Nephron progenitor cell (in vitro differentiated cells): ENCODE data around the gene RHD.
"Not testable (repeated sequence)": the region's sequence is repeated elsewhere in the genome, so short reads cannot be mapped to it uniquely, and the experiment has no call there.

ENCODE experiments used
- DNase-seq: peaks from one replicate; pipeline ENCODE4 v3.0.0; 2021
- H3K27ac Mint-ChIP-seq: 2 replicates; pipeline ENCODE4 v1.8.0; 2021; ENCODE audit warnings: mild to moderate bottlenecking, moderate library complexity, mixed read lengths
- H3K27me3 Mint-ChIP-seq: 2 replicates; pipeline ENCODE4 v1.8.0; 2021; ENCODE audit warnings: mild to moderate bottlenecking, low read depth, mixed read lengths; ENCODE audit not compliant: poor library complexity
- H3K36me3 Mint-ChIP-seq: 2 replicates; pipeline ENCODE4 v1.8.0; 2021; ENCODE audit warnings: low read depth, mixed read lengths
- H3K4me1 Mint-ChIP-seq: 2 replicates; pipeline ENCODE4 v1.8.0; 2021; ENCODE audit warnings: mixed read lengths
- H3K4me3 Mint-ChIP-seq: 2 replicates; pipeline ENCODE4 v1.8.0; 2021; ENCODE audit warnings: mild to moderate bottlenecking, moderate library complexity, mixed read lengths
- H3K9me3 Mint-ChIP-seq: 2 replicates; pipeline ENCODE4 v1.8.0; 2021; ENCODE audit warnings: mild to moderate bottlenecking, moderate library complexity, mixed read lengths
- TF ChIP-seq, protein P1 (sequence below): fragments of 200-600 bp; sonication (generic); IDR thresholded peaks from 2 replicates; pipeline ENCODE4 v1.5.0; 2021; ENCODE audit warnings: antibody characterized with exemption

Gene RHD

DNA sequence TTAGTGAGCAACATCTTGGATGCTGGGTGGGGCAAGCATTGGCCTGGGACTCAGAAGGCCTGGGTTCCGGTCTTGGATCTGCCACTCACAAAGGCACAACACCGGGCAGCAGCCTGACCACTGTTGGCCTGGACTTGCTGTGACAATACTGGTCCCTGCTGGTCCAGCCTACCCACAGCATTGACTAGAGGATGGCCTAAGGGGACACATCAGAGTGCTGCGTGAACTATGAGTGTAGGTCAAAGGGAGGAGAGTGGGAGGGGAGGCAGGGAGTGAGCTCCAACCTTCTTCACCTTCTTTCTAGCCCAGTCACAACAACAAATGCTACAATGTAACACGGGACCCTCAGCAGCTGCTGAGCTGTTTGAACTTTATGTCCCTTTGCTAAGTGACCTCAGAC, 96.9 kb downstream of the RHD start:
- no peaks in the 10 kb centered on the region for H3K9me3 Mint-ChIP-seq
- no peak for DNase-seq
- no peak overlapping the region for H3K4me3 Mint-ChIP-seq
- H3K27ac Mint-ChIP-seq, result no peak overlapping the region
- H3K36me3 Mint-ChIP-seq, result no peaks in the 10 kb centered on the region
- peaks cover 22% of the 10 kb centered on the region for H3K4me1 Mint-ChIP-seq
- H3K27me3 Mint-ChIP-seq, result no peaks in the 10 kb centered on the region
- TF ChIP-seq, protein P1, sequence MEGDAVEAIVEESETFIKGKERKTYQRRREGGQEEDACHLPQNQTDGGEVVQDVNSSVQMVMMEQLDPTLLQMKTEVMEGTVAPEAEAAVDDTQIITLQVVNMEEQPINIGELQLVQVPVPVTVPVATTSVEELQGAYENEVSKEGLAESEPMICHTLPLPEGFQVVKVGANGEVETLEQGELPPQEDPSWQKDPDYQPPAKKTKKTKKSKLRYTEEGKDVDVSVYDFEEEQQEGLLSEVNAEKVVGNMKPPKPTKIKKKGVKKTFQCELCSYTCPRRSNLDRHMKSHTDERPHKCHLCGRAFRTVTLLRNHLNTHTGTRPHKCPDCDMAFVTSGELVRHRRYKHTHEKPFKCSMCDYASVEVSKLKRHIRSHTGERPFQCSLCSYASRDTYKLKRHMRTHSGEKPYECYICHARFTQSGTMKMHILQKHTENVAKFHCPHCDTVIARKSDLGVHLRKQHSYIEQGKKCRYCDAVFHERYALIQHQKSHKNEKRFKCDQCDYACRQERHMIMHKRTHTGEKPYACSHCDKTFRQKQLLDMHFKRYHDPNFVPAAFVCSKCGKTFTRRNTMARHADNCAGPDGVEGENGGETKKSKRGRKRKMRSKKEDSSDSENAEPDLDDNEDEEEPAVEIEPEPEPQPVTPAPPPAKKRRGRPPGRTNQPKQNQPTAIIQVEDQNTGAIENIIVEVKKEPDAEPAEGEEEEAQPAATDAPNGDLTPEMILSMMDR, result no peak

- H3K4me3 Mint-ChIP-seq, DNase-seq, H3K27me3 Mint-ChIP-seq, H3K36me3 Mint-ChIP-seq, H3K27ac Mint-ChIP-seq, H3K9me3 Mint-ChIP-seq: not testable (repeated sequence)
- H3K4me1 Mint-ChIP-seq, result peaks cover 22% of the 10 kb centered on the region
Measured at GRCh38 chr1:25369691-25370271, 97.5 kb downstream of the RHD start.

GRCh38 chr1:25371757-25372156, 99.4 kb downstream of the RHD start:
- H3K4me3 Mint-ChIP-seq, H3K9me3 Mint-ChIP-seq, H3K27ac Mint-ChIP-seq: not testable (repeated sequence)

DNA sequence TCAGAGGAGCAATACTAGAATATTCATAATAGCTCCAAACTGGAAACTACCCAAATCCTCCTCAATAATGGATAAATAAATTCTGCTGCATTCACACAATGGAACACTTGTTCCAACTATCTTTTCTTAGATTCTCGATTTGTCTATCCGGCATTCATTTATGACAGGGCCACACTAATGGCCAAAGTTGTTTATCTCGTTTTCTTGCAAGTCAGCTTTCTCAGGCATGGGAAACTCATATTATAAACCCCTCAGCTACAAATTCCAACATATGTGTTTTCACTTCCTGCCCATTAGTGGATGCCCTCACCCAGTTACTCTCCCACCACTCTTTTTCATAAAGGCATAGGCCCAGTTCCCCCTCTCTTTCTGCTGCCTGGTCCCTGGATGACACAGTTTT, 106.1 kb downstream of the RHD start:
- not testable (repeated sequence) for DNase-seq, H3K4me1 Mint-ChIP-seq, H3K36me3 Mint-ChIP-seq, H3K4me3 Mint-ChIP-seq, H3K27ac Mint-ChIP-seq
- H3K9me3 Mint-ChIP-seq, result peaks cover 11% of the 10 kb centered on the region
- H3K27me3 Mint-ChIP-seq, result peaks cover 14% of the 10 kb centered on the region

More at GRCh38 chr1:25371757-25372156, 99.4 kb downstream of the RHD start:
- not testable (repeated sequence) for H3K36me3 Mint-ChIP-seq, DNase-seq, H3K27me3 Mint-ChIP-seq
- H3K4me1 Mint-ChIP-seq, result peaks cover 22% of the 10 kb centered on the region
